PC-9 (cell line): Measurements from ENCODE around the gene ALS2. TPM values are rescaled to one million over a fixed set of nuclear protein-coding genes. Genes with fewer than 3 reads are reported as not detected.

Experiments
- BruUV-seq: library from RNA; stranded (reverse); fragments of 400-500 nt; replicated peaks from 2 replicates; lab custom pipeline; 2021; lab: Mats Ljungman, UMichigan
- CTCF ChIA-PET: fragments of 300-600 bp; sonication (Branson Sonifier 250); formaldehyde crosslinking; loops from one replicate; lab custom pipeline; 2022; ENCODE audit warnings: antibody characterized with exemption; lab: Charles Lee
- POLR2A ChIA-PET: fragments of 300-600 bp; sonication (Branson Sonifier 250); formaldehyde crosslinking; loops from one replicate; lab custom pipeline; 2022; ENCODE audit warnings: antibody characterized with exemption; ENCODE audit not compliant: unreplicated experiment; lab: Charles Lee
- DNase-seq, 2 experiments: peaks; one replicate each; pipeline versions ENCODE4 v3.0.0 to v3.0.0-alpha.2; 2015 to 2022; ENCODE audit warnings: mixed read lengths in 1 of 2
- H2AFZ ChIP-seq: fragments of 200-600 bp; sonication (generic); 2 replicates; pipeline ENCODE4 v1.8.1; 2017; ENCODE audit warnings: antibody characterized with exemption
- H3F3A ChIP-seq: fragments of 200-600 bp; sonication (generic); 2 replicates; pipeline ENCODE4 v1.8.1; 2017; ENCODE audit warnings: antibody characterized with exemption, mild to moderate bottlenecking, low read depth; ENCODE audit not compliant: insufficient read depth
- H3K27ac ChIP-seq: fragments of 200-600 bp; sonication (generic); 2 replicates; pipeline ENCODE4 v1.6.1; 2016; ENCODE audit warnings: mixed run types
- H3K27me3 ChIP-seq: fragments of 200-600 bp; sonication (generic); 2 replicates; pipeline ENCODE4 v1.6.1; 2016; ENCODE audit warnings: low read depth, mixed run types; ENCODE audit not compliant: insufficient read depth
- H3K36me3 ChIP-seq: fragments of 200-600 bp; sonication (generic); 2 replicates; pipeline ENCODE4 v1.6.1; 2016; ENCODE audit warnings: low read depth, mixed run types
- H3K4me1 ChIP-seq: fragments of 200-600 bp; sonication (generic); replicated peaks from 2 replicates; pipeline ENCODE4 v1.6.1; 2016; ENCODE audit warnings: mixed run types; ENCODE audit not compliant: insufficient read depth
- H3K4me2 ChIP-seq: fragments of 200-600 bp; sonication (generic); 2 replicates; pipeline ENCODE4 v1.6.1; 2017; ENCODE audit warnings: mixed run types
- H3K4me3 ChIP-seq: fragments of 200-600 bp; sonication (generic); 2 replicates; pipeline ENCODE4 v1.6.1; 2016; ENCODE audit warnings: mixed run types
- H3K79me2 ChIP-seq: fragments of 200-600 bp; sonication (generic); 2 replicates; pipeline ENCODE4 v1.6.1; 2017; ENCODE audit warnings: low read depth, mixed run types
- H3K9me2 ChIP-seq: fragments of 200-600 bp; sonication (generic); 2 replicates; pipeline ENCODE4 v1.8.1; 2017; ENCODE audit warnings: mild to moderate bottlenecking; ENCODE audit not compliant: insufficient read depth
- H3K9me3 ChIP-seq: fragments of 200-600 bp; sonication (generic); 2 replicates; pipeline ENCODE4 v1.8.1; 2016; ENCODE audit warnings: low read depth; ENCODE audit not compliant: insufficient read depth
- H4K20me1 ChIP-seq: fragments of 200-600 bp; sonication (generic); 2 replicates; pipeline ENCODE4 v1.8.1; 2017; ENCODE audit not compliant: insufficient read depth
- CTCF ChIP-seq: fragments of 200-600 bp; sonication (generic); conservative IDR thresholded peaks from 2 replicates; pipeline ENCODE4 v1.6.1; 2017; ENCODE audit warnings: mixed run types, antibody characterized with exemption, mild to moderate bottlenecking, moderate library complexity
- EZH2 ChIP-seq: fragments of 200-600 bp; sonication (generic); IDR thresholded peaks from 2 replicates; pipeline ENCODE4 v1.8.0; 2017; ENCODE audit warnings: antibody characterized with exemption, low read depth
- intact Hi-C: fragments of 100-400 bp; cut with micrococcal nuclease; formaldehyde crosslinking; loops from one replicate; pipeline ENCODE4 v1.10.0; 2022; ENCODE audit not compliant: unreplicated experiment
- total RNA-seq: library from RNA; stranded (reverse); gene quantifications from 2 replicates; pipeline ENCODE4 v1.2.3, GENCODE V29; 2021

Gene ALS2
- total RNA-seq, 1 experiment from 2014 or later: 27.6 TPM

GRCh38 chr2:201664334-201664733 lies 116.4 kb downstream of the ALS2 start:
- no peaks in the 10 kb centered on the region for H3K4me1 ChIP-seq
- CTCF ChIA-PET: no interaction called here

GRCh38 chr2:201661366-201661765 lies 119.4 kb downstream of the ALS2 start:
- no peak overlapping the region for H2AFZ ChIP-seq
- intact Hi-C loops: no loop called here
- H3K36me3 ChIP-seq: no peaks in the 10 kb centered on the region
- ChIA-PET POLR2A (no interaction called here), CTCF (no interaction called here)
- no peaks in the 10 kb centered on the region for H3K9me2 ChIP-seq
- no peak for TF ChIP-seq EZH2
- TF ChIP-seq CTCF: no peak
- no peak for DNase-seq
- no peaks in the 10 kb centered on the region for H3K4me1 ChIP-seq
- H3K4me3 ChIP-seq: no peak overlapping the region
- no peaks in the 10 kb centered on the region for H3F3A ChIP-seq
- no TSS peak for BruUV-seq
- H3K9me3 ChIP-seq: no peaks in the 10 kb centered on the region
- H3K4me2 ChIP-seq: no peak overlapping the region
- no peaks in the 10 kb centered on the region for H3K79me2 ChIP-seq
- no peaks in the 10 kb centered on the region for H4K20me1 ChIP-seq
- H3K27me3 ChIP-seq: no peaks in the 10 kb centered on the region
- H3K27ac ChIP-seq: no peak overlapping the region

More at GRCh38 chr2:201664334-201664733, 116.4 kb downstream of the ALS2 start:
- Histone ChIP-seq H3K27ac (no peak overlapping the region), H3K4me3 (no peak overlapping the region), H3K36me3 (no peaks in the 10 kb centered on the region), H3K79me2 (no peaks in the 10 kb centered on the region), H3K9me3 (no peaks in the 10 kb centered on the region), H2AFZ (0 out of 2 replicates have a peak overlapping the region, but pooled peaks have one; percentile 22), H3F3A (no peaks in the 10 kb centered on the region), H3K27me3 (no peaks in the 10 kb centered on the region), H3K4me2 (no peak overlapping the region), H4K20me1 (no peaks in the 10 kb centered on the region), H3K9me2 (no peaks in the 10 kb centered on the region)
- no peak for TF ChIP-seq EZH2
- no peak for TF ChIP-seq CTCF
- BruUV-seq: no TSS peak
- intact Hi-C loops: no loop called here
- POLR2A ChIA-PET: no interaction called here
- no peak for DNase-seq

GRCh38 chr2:201660293-201660895 lies 120.3 kb downstream of the ALS2 start:
- H4K20me1 ChIP-seq: no peaks in the 10 kb centered on the region
- no peaks in the 10 kb centered on the region for H3K36me3 ChIP-seq
- intact Hi-C loops: no loop called here
- H2AFZ ChIP-seq: peak overlapping the region; percentile 42; the same call in 1 of the 2 replicates
- no peak overlapping the region for H3K27ac ChIP-seq
- H3F3A ChIP-seq: no peaks in the 10 kb centered on the region
- CTCF ChIA-PET: no interaction called here
- no TSS peak for BruUV-seq
- H3K79me2 ChIP-seq: no peaks in the 10 kb centered on the region
- no peak overlapping the region for H3K4me2 ChIP-seq
- H3K4me3 ChIP-seq: no peak overlapping the region
- no peaks in the 10 kb centered on the region for H3K9me3 ChIP-seq
- POLR2A ChIA-PET: no interaction called here
- no peaks in the 10 kb centered on the region for H3K9me2 ChIP-seq
- H3K27me3 ChIP-seq: no peaks in the 10 kb centered on the region
- H3K4me1 ChIP-seq: no peaks in the 10 kb centered on the region
- TF ChIP-seq CTCF: no peak
- TF ChIP-seq EZH2: no peak
- no peak for DNase-seq
